Neural cell (in vitro differentiated cells): Measurements from ENCODE around the gene ZNF70. TPM values are rescaled to one million over a fixed set of nuclear protein-coding genes. Genes with fewer than 3 reads are reported as not detected.

Source experiments
- H2AFZ ChIP-seq: fragments of 200-600, 300-800 bp; sonication (generic), shearing (Covaris generic); 2 replicates; pipeline ENCODE4 v1.6.0; 2014; ENCODE audit warnings: low read depth, mild to moderate bottlenecking, antibody characterized with exemption, low read length, moderate library complexity
- H3F3A ChIP-seq: fragments of 200-600 bp; shearing (Covaris generic); 2 replicates; pipeline ENCODE4 v1.6.1; 2016; ENCODE audit warnings: mild to moderate bottlenecking, moderate library complexity, mixed read lengths, antibody characterized with exemption, low read length; ENCODE audit not compliant: insufficient read depth, poor library complexity, severe bottlenecking
- H3K27ac ChIP-seq: fragments of 200-600, 300-800 bp; sonication (generic), shearing (Covaris generic); 2 replicates; pipeline ENCODE4 v1.5.1; 2014; ENCODE audit warnings: mild to moderate bottlenecking, low read length, moderate library complexity
- H3K27me3 ChIP-seq: fragments of 300-800, 200-600 bp; sonication (generic), shearing (Covaris generic); 2 replicates; pipeline ENCODE4 v1.6.0; 2014; ENCODE audit warnings: mild to moderate bottlenecking, low read depth, low read length, moderate library complexity; ENCODE audit not compliant: insufficient read depth
- H3K36me3 ChIP-seq: fragments of 300-800, 200-600 bp; sonication (generic), shearing (Covaris generic); 2 replicates; pipeline ENCODE4 v1.5.1; 2014; ENCODE audit warnings: mild to moderate bottlenecking, antibody characterized with exemption, low read length, moderate library complexity; ENCODE audit not compliant: insufficient read depth
- H3K4me2 ChIP-seq: fragments of 300-800, 200-600 bp; sonication (generic), shearing (Covaris generic); 2 replicates; pipeline ENCODE4 v1.6.0; 2014; ENCODE audit warnings: mild to moderate bottlenecking, low read length
- H3K4me3 ChIP-seq: fragments of 300-800, 200-600 bp; sonication (generic), shearing (Covaris generic); 2 replicates; pipeline ENCODE4 v1.5.1; 2014; ENCODE audit warnings: mild to moderate bottlenecking, low read length, moderate library complexity
- H3K79me2 ChIP-seq: fragments of 200-600 bp; shearing (Covaris generic); replicated peaks from 2 replicates; pipeline ENCODE4 v1.6.0; 2014; ENCODE audit warnings: mild to moderate bottlenecking, low read length, moderate library complexity; ENCODE audit not compliant: insufficient read depth
- H3K9ac ChIP-seq: fragments of 300-800, 200-600 bp; sonication (generic), shearing (Covaris generic); 2 replicates; pipeline ENCODE4 v1.6.1; 2016; ENCODE audit warnings: mild to moderate bottlenecking, low read length, mixed read lengths
- H3K9me2 ChIP-seq: fragments of 200-600 bp; shearing (Covaris generic); 2 replicates; pipeline ENCODE4 v1.6.1; 2016; ENCODE audit warnings: mild to moderate bottlenecking, low read length, mixed read lengths; ENCODE audit not compliant: insufficient read depth
- H3K9me3 ChIP-seq: fragments of 200-600, 300-800 bp; sonication (generic), shearing (Covaris generic); 2 replicates; pipeline ENCODE4 v1.6.1; 2016; ENCODE audit warnings: mild to moderate bottlenecking, mixed run types, low read length, moderate library complexity, mixed read lengths
- H4K20me1 ChIP-seq: fragments of 200-600 bp; shearing (Covaris generic); 2 replicates; pipeline ENCODE4 v1.6.1; 2016; ENCODE audit warnings: mild to moderate bottlenecking, mixed run types; ENCODE audit not compliant: insufficient read depth
- EP300 ChIP-seq: fragments of 450-650 bp; conservative IDR thresholded peaks from 2 replicates; pipeline ENCODE4 v1.6.1; 2014; ENCODE audit warnings: antibody characterized with exemption, mild to moderate bottlenecking, moderate library complexity; ENCODE audit not compliant: poor library complexity, severe bottlenecking
- EZH2 ChIP-seq: fragments of 200-600, 300-800 bp; shearing (Covaris generic), sonication (generic); IDR thresholded peaks from 2 replicates; pipeline ENCODE4 v1.6.1; 2014; ENCODE audit warnings: antibody characterized with exemption, low read length, borderline replicate concordance, mild to moderate bottlenecking; ENCODE audit not compliant: insufficient read depth, poor library complexity, severe bottlenecking
- MXI1 ChIP-seq: fragments of 450-650 bp; conservative IDR thresholded peaks from 2 replicates; pipeline ENCODE4 v1.6.1; 2014; ENCODE audit warnings: antibody characterized with exemption, mild to moderate bottlenecking; ENCODE audit not compliant: poor library complexity, severe bottlenecking
- POLR2AphosphoS5 ChIP-seq: IDR thresholded peaks from 2 replicates; pipeline ENCODE4 v1.6.1; 2012
- RAD21 ChIP-seq: fragments of 450-650 bp; conservative IDR thresholded peaks from 2 replicates; pipeline ENCODE4 v1.6.1; 2014; ENCODE audit warnings: antibody characterized with exemption, mild to moderate bottlenecking, moderate library complexity
- SMC3 ChIP-seq: fragments of 450-650 bp; conservative IDR thresholded peaks from 2 replicates; pipeline ENCODE4 v1.6.1; 2014; ENCODE audit warnings: antibody characterized with exemption, mild to moderate bottlenecking, moderate library complexity; ENCODE audit not compliant: poor library complexity
- TAF1 ChIP-seq: IDR thresholded peaks from 2 replicates; pipeline ENCODE4 v1.6.1; 2012; ENCODE audit warnings: low read depth
- polyA plus RNA-seq: library from polyadenylated mRNA; depleted of rRNA; stranded (reverse); fragments of >200 nt; gene quantifications from 2 replicates; pipeline ENCODE4 v1.2.3, GENCODE V29; 2014
- TF ChIP-seq, protein P1 (sequence below): fragments of 450-650 bp; IDR thresholded peaks from 2 replicates; pipeline ENCODE4 v1.5.1; 2014; ENCODE audit warnings: antibody characterized with exemption, mild to moderate bottlenecking, moderate library complexity; ENCODE audit not compliant: poor library complexity, severe bottlenecking
- TF ChIP-seq, protein P2 (sequence below): IDR thresholded peaks from 2 replicates; pipeline ENCODE4 v1.6.1; 2012; ENCODE audit warnings: borderline replicate concordance

The ZNF70 gene
- polyA plus RNA-seq, 1 donor from 2014 or later, result 1.3 TPM

- no peak for TF ChIP-seq TAF1
- TF ChIP-seq POLR2AphosphoS5, result no peak
- no peak for TF ChIP-seq RAD21
- TF ChIP-seq SMC3, result no peak
- TF ChIP-seq, protein P1, sequence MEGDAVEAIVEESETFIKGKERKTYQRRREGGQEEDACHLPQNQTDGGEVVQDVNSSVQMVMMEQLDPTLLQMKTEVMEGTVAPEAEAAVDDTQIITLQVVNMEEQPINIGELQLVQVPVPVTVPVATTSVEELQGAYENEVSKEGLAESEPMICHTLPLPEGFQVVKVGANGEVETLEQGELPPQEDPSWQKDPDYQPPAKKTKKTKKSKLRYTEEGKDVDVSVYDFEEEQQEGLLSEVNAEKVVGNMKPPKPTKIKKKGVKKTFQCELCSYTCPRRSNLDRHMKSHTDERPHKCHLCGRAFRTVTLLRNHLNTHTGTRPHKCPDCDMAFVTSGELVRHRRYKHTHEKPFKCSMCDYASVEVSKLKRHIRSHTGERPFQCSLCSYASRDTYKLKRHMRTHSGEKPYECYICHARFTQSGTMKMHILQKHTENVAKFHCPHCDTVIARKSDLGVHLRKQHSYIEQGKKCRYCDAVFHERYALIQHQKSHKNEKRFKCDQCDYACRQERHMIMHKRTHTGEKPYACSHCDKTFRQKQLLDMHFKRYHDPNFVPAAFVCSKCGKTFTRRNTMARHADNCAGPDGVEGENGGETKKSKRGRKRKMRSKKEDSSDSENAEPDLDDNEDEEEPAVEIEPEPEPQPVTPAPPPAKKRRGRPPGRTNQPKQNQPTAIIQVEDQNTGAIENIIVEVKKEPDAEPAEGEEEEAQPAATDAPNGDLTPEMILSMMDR, result no peak
- TF ChIP-seq EZH2, result no peak
- TF ChIP-seq, protein P2, sequence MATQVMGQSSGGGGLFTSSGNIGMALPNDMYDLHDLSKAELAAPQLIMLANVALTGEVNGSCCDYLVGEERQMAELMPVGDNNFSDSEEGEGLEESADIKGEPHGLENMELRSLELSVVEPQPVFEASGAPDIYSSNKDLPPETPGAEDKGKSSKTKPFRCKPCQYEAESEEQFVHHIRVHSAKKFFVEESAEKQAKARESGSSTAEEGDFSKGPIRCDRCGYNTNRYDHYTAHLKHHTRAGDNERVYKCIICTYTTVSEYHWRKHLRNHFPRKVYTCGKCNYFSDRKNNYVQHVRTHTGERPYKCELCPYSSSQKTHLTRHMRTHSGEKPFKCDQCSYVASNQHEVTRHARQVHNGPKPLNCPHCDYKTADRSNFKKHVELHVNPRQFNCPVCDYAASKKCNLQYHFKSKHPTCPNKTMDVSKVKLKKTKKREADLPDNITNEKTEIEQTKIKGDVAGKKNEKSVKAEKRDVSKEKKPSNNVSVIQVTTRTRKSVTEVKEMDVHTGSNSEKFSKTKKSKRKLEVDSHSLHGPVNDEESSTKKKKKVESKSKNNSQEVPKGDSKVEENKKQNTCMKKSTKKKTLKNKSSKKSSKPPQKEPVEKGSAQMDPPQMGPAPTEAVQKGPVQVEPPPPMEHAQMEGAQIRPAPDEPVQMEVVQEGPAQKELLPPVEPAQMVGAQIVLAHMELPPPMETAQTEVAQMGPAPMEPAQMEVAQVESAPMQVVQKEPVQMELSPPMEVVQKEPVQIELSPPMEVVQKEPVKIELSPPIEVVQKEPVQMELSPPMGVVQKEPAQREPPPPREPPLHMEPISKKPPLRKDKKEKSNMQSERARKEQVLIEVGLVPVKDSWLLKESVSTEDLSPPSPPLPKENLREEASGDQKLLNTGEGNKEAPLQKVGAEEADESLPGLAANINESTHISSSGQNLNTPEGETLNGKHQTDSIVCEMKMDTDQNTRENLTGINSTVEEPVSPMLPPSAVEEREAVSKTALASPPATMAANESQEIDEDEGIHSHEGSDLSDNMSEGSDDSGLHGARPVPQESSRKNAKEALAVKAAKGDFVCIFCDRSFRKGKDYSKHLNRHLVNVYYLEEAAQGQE, result no peak
- TF ChIP-seq MXI1, result no peak
- TF ChIP-seq EP300, result no peak
- Histone ChIP-seq H3K79me2 (peaks cover 12% of the 10 kb centered on the region), H3K36me3 (no peaks in the 10 kb centered on the region), H3K9ac (no peak overlapping the region), H2AFZ (no peak overlapping the region), H3K9me2 (no peaks in the 10 kb centered on the region), H3K4me3 (no peak overlapping the region), H3K27me3 (no peaks in the 10 kb centered on the region), H3K27ac (no peak overlapping the region), H4K20me1 (no peaks in the 10 kb centered on the region), H3F3A (no peaks in the 10 kb centered on the region), H3K4me2 (no peak overlapping the region), H3K9me3 (no peaks in the 10 kb centered on the region)
Measured at GRCh38 chr22:23783265-23784150, 32.6 kb upstream of the ZNF70 start.

DNA sequence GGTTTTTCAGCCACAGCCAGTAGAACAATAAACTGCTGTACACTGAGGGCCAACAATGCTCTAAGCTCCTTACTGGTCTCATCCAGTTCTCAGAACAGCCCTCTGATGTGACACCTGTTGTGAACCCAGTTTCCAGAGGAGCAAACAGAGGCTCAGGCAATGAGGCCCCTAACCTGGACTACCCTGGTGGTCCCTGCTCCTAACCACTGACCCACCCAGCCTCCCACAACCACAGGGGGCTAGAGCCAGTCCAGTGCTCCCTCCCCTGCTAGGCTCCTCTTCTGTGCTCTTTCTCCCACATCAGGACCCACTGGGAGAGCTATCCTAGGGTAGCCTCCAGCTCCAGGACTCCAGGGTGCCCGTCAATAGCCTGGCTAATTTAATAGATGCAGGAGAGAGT, 31.8 kb upstream of the ZNF70 start:
- Histone ChIP-seq H3K4me2 (no peak overlapping the region), H3K9me2 (no peaks in the 10 kb centered on the region), H3K4me3 (no peak overlapping the region), H3K36me3 (no peaks in the 10 kb centered on the region), H2AFZ (no peak overlapping the region), H3F3A (no peaks in the 10 kb centered on the region), H4K20me1 (no peaks in the 10 kb centered on the region), H3K9ac (no peak overlapping the region), H3K27me3 (no peaks in the 10 kb centered on the region), H3K79me2 (peaks cover 4% of the 10 kb centered on the region), H3K27ac (no peak overlapping the region), H3K9me3 (no peaks in the 10 kb centered on the region)
- no peak for TF ChIP-seq SMC3
- TF ChIP-seq RAD21, result no peak
- no peak for TF ChIP-seq EP300
- TF ChIP-seq EZH2, result no peak
- TF ChIP-seq MXI1, result no peak
- no peak for TF ChIP-seq TAF1
- TF ChIP-seq, protein P1, result no peak
- TF ChIP-seq, protein P2, result no peak
- TF ChIP-seq POLR2AphosphoS5, result no peak
